Measurements from ENCODE around the gene ITFG2. TPM values are rescaled to one million over a fixed set of nuclear protein-coding genes. Genes with fewer than 3 reads are reported as not detected.

ITFG2 gene
- total and polyA plus RNA-seq, 10 of the 15 experiments (the other 5 are each of a cell fraction or from before 2014, with no cell fraction given) = 21.2 to 39.5 (median 25.9) TPM

DNA sequence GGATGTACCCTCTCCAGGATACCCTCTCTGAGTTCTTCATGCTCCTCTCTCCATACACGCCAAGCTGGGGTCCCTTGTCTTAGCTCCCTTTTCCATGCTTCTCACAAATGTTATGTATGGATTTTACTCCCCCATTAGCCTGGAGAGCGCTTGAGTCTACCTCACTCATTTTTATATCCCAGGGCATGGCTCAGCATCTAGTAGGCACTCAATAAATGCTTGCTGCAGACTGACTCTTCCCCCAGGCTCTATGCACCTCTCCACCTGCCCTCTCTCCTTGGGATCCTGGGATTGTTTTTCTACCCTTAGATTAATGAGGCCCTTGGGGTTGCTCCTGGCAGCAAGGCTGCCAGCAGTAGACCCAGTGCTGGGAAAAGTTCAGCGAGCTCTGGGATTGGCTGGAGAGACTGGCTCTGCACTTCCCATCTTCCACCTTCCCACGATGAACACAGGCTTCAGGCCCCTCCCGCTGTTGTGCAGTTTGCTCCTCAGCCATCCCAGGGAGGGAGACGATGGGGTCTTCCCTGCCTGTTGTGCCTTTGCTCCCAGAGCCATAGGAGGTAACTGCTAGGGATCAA lies 20.2 kb downstream of the ITFG2 start (continued):
- TF ChIP-seq SUZ12 (IDR thresholded peaks at IDR 0.05; ENCODE audit: unreplicated experiment) (no peak), TCF7 (IDR thresholded peaks at IDR 0.05; ENCODE audit: borderline replicate concordance) (no peak), BCL11A (IDR thresholded peaks at IDR 0.05; ENCODE audit: low read depth, low read length) (no peak), ASH2L (IDR thresholded peaks at IDR 0.05; ENCODE audit: borderline replicate concordance, low read depth) (no peak), POLR2A (IDR thresholded peaks at IDR 0.05; ENCODE audit: low read depth, low read length) (no peak), ZBED1 (IDR thresholded peaks at IDR 0.05; ENCODE audit: borderline replicate concordance) (no peak)
- TF ChIP-seq, protein P1, sequence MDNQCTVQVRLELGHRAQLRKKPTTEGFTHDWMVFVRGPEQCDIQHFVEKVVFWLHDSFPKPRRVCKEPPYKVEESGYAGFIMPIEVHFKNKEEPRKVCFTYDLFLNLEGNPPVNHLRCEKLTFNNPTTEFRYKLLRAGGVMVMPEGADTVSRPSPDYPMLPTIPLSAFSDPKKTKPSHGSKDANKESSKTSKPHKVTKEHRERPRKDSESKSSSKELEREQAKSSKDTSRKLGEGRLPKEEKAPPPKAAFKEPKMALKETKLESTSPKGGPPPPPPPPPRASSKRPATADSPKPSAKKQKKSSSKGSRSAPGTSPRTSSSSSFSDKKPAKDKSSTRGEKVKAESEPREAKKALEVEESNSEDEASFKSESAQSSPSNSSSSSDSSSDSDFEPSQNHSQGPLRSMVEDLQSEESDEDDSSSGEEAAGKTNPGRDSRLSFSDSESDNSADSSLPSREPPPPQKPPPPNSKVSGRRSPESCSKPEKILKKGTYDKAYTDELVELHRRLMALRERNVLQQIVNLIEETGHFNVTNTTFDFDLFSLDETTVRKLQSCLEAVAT (IDR thresholded peaks at IDR 0.05) = no peak
- TF ChIP-seq, protein P2, sequence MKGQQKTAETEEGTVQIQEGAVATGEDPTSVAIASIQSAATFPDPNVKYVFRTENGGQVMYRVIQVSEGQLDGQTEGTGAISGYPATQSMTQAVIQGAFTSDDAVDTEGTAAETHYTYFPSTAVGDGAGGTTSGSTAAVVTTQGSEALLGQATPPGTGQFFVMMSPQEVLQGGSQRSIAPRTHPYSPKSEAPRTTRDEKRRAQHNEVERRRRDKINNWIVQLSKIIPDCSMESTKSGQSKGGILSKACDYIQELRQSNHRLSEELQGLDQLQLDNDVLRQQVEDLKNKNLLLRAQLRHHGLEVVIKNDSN (IDR thresholded peaks at IDR 0.05; ENCODE audit: borderline replicate concordance, extremely low read length, insufficient read depth, low read depth, low read length) = no peak

GRCh38 chr12:2833327-2833726 lies 20.9 kb downstream of the ITFG2 start:
- Histone ChIP-seq H3K9ac (ENCODE audit: control insufficient read depth, insufficient read depth, low read length) (no peak overlapping the region), H3K9me3 (replicated peaks; ENCODE audit: control insufficient read depth, insufficient read depth, low read length) (no peaks in the 10 kb centered on the region), H3K4me2 (ENCODE audit: control insufficient read depth, insufficient read depth) (no peak overlapping the region), H2AFZ (ENCODE audit: control insufficient read depth, low read depth, low read length) (no peak overlapping the region), H4K20me1 (ENCODE audit: control insufficient read depth, insufficient read depth) (no peaks in the 10 kb centered on the region), H3K27me3 (replicated peaks in 1 of 2; ENCODE audit: control insufficient read depth in 2 of 2, insufficient read depth in 2 of 2, low read length in 1 of 2) (no peaks in the 10 kb centered on the region), H3K4me3 (no peak overlapping the region), H3K27ac (ENCODE audit: control insufficient read depth, insufficient read depth) (no peak overlapping the region), H3K79me2 (ENCODE audit: control insufficient read depth, insufficient read depth, low read length) (no peaks in the 10 kb centered on the region), H3K36me3 (ENCODE audit: control insufficient read depth in 2 of 2, insufficient read depth in 2 of 2, low read length in 1 of 2) (peaks cover 0 to 2% of the 10 kb centered on the region in 2 experiments; a peak in 3 of 4 replicates), H3K4me1 (ENCODE audit: control insufficient read depth, insufficient read depth, low read length) (no peaks in the 10 kb centered on the region)
- WGBS (ENCODE audit: insufficient coverage, insufficient replicate concordance, low lambda C conversion rate, missing lambda C conversion rate) = 79% methylated on average over 5 of the region's 5 CpGs
- ChIA-PET RAD21 (ENCODE audit: unreplicated experiment) (no interaction called here), SMC1A (ENCODE audit: uncharacterized antibody, unreplicated experiment) (no interaction called here), CTCF (no interaction called here), POLR2A (no interaction called here)
- FAIRE-seq = no peak
- in situ Hi-C loops (cut with MboI) = no loop called here
- no peak for DNase-seq (ENCODE audit: low read depth, low spot score)
- BruUV-seq (replicated peaks) = no TSS peak
- no peak for ATAC-seq
- intact Hi-C loops (cut with micrococcal nuclease; ENCODE audit: unreplicated experiment) = no loop called here
- TF ChIP-seq CTCF (IDR thresholded peaks at IDR 0.05 in 2 of 3, conservative IDR thresholded peaks at IDR 0.05 in 1 of 3; ENCODE audit: control insufficient read depth in 2 of 3, extremely low read depth in 1 of 3, insufficient read depth in 1 of 3, low read depth in 3 of 3, low read length in 3 of 3) (no peak), BCL11A (IDR thresholded peaks at IDR 0.05; ENCODE audit: low read depth, low read length) (no peak), ATF7 (IDR thresholded peaks at IDR 0.05; ENCODE audit: low read depth) (no peak), ZSCAN29 (IDR thresholded peaks at IDR 0.05) (no peak), IKZF1 (conservative IDR thresholded peaks at IDR 0.05) (no peak), MXI1 (IDR thresholded peaks at IDR 0.05; ENCODE audit: low read depth, low read length) (no peak), ZNF274 (IDR thresholded peaks at IDR 0.05; ENCODE audit: insufficient read depth, insufficient read length) (no peak), NBN (IDR thresholded peaks at IDR 0.05) (no peak), NR2F1 (conservative IDR thresholded peaks at IDR 0.05) (no peak), IRF4 (IDR thresholded peaks at IDR 0.05; ENCODE audit: low read depth, low read length) (no peak), WRNIP1 (IDR thresholded peaks at IDR 0.05; ENCODE audit: borderline replicate concordance, low read depth, low read length) (no peak)

All from GM12878 (cell line).